IMR-90 (cell line): ENCODE results near the gene CLEC20A. TPM values are rescaled to one million over a fixed set of nuclear protein-coding genes. Genes with fewer than 3 reads are reported as not detected.

Experiments
- ATAC-seq: fragments of 200-7000 bp; cut with Tn5 transposase; 2 replicates; pipeline ENCODE4 v1.9.1; 2020; ENCODE audit warnings: low read depth, mild to moderate bottlenecking, moderate library complexity
- BruUV-seq: library from RNA; stranded (reverse); fragments of 400-500 nt; replicated peaks from 2 replicates; lab custom pipeline; 2021; lab: Mats Ljungman, UMichigan
- CTCF ChIA-PET: fragments of 300-600 bp; formaldehyde crosslinking; extraction: SDS; loops from one replicate; lab custom pipeline; 2021; ENCODE audit warnings: antibody characterized with exemption; lab: Yijun Ruan, JAX
- POLR2A ChIA-PET: fragments of 300-600 bp; sonication (Branson Sonifier 250); formaldehyde crosslinking; loops from one replicate; lab custom pipeline; 2022; ENCODE audit warnings: antibody characterized with exemption; ENCODE audit not compliant: unreplicated experiment; lab: Charles Lee
- DNase-seq: peaks from one replicate; pipeline ENCODE4 v3.0.0; 2013
- H2AFZ ChIP-seq: replicated peaks from 2 replicates; pipeline ENCODE3; 2013; ENCODE audit warnings: low read length, mild to moderate bottlenecking; ENCODE audit not compliant: poor library complexity
- H2AK5ac ChIP-seq: 2 replicates; pipeline ENCODE4 v1.6.1; 2013; ENCODE audit warnings: low read depth, low read length, inconsistent platforms
- H2AK9ac ChIP-seq: replicated peaks from 2 replicates; pipeline ENCODE3; 2013; ENCODE audit warnings: mild to moderate bottlenecking, low read depth, low read length, moderate library complexity; ENCODE audit not compliant: poor library complexity
- H2BK120ac ChIP-seq: 2 replicates; pipeline ENCODE4 v1.6.1; 2013; ENCODE audit warnings: low read depth, low read length, inconsistent platforms
- H2BK15ac ChIP-seq: 3 replicates; pipeline ENCODE4 v1.6.1; 2013; ENCODE audit warnings: low read depth, low read length, inconsistent platforms
- H2BK20ac ChIP-seq: 2 replicates; pipeline ENCODE4 v1.6.1; 2013; ENCODE audit warnings: low read depth, mild to moderate bottlenecking, inconsistent platforms, low read length, moderate library complexity
- H2BK5ac ChIP-seq: 2 replicates; pipeline ENCODE4 v1.6.1; 2013; ENCODE audit warnings: mild to moderate bottlenecking, low read depth, low read length, inconsistent platforms; ENCODE audit not compliant: poor library complexity, severe bottlenecking
- H3K14ac ChIP-seq: replicated peaks from 2 replicates; pipeline ENCODE4 v1.6.1; 2013; ENCODE audit warnings: low read depth, low read length, inconsistent platforms
- H3K18ac ChIP-seq: 2 replicates; pipeline ENCODE4 v1.6.1; 2013; ENCODE audit warnings: low read depth, low read length, control low read depth
- H3K23ac ChIP-seq: 2 replicates; pipeline ENCODE4 v1.6.1; 2013; ENCODE audit warnings: low read depth, low read length, inconsistent platforms
- H3K27ac ChIP-seq: 2 replicates; pipeline ENCODE4 v1.5.1; 2013; ENCODE audit warnings: mild to moderate bottlenecking, control low read depth, low read length; ENCODE audit not compliant: insufficient read depth
- H3K27me3 ChIP-seq: 2 replicates; pipeline ENCODE4 v1.6.1; 2013; ENCODE audit warnings: low read length; ENCODE audit not compliant: control insufficient read depth, insufficient read depth
- H3K36me3 ChIP-seq: 2 replicates; pipeline ENCODE4 v1.6.1; 2013; ENCODE audit warnings: low read length, mixed read lengths; ENCODE audit not compliant: control insufficient read depth, insufficient read depth
- H3K4ac ChIP-seq: 2 replicates; pipeline ENCODE4 v1.6.1; 2013; ENCODE audit warnings: low read depth, low read length, inconsistent platforms
- H3K4me1 ChIP-seq: 2 replicates; pipeline ENCODE4 v1.6.1; 2013; ENCODE audit warnings: low read length, mixed read lengths; ENCODE audit not compliant: control insufficient read depth, insufficient read depth
- H3K4me2 ChIP-seq: 2 replicates; pipeline ENCODE4 v1.6.1; 2013; ENCODE audit warnings: low read depth, mild to moderate bottlenecking, control low read depth, low read length, moderate library complexity
- H3K4me3 ChIP-seq: 2 replicates; pipeline ENCODE4 v1.5.1; 2013; ENCODE audit warnings: low read depth, mild to moderate bottlenecking, control low read depth, low read length, moderate library complexity; ENCODE audit not compliant: insufficient read depth
- H3K56ac ChIP-seq: 2 replicates; pipeline ENCODE4 v1.6.1; 2013; ENCODE audit warnings: low read length, inconsistent platforms; ENCODE audit not compliant: insufficient read depth; ENCODE audit errors: extremely low read depth
- H3K79me1 ChIP-seq, 2 experiments: 2 replicates each; pipeline ENCODE4 v1.6.1; 2013; ENCODE audit warnings: low read length in 2 of 2, inconsistent platforms in 1 of 2, low read depth in 1 of 2
- H3K9ac ChIP-seq: 2 replicates; pipeline ENCODE4 v1.6.1; 2013; ENCODE audit warnings: low read depth, low read length, control low read depth
- H3K9me1 ChIP-seq: 2 replicates; pipeline ENCODE4 v1.6.1; 2013; ENCODE audit warnings: low read length, inconsistent platforms; ENCODE audit not compliant: insufficient read depth
- H3K9me3 ChIP-seq: 2 replicates; pipeline ENCODE4 v1.6.1; 2013; ENCODE audit warnings: low read length; ENCODE audit not compliant: control insufficient read depth, insufficient read depth
- H4K20me1 ChIP-seq: 2 replicates; pipeline ENCODE4 v1.6.1; 2013; ENCODE audit warnings: low read length, inconsistent platforms; ENCODE audit not compliant: insufficient read depth
- H4K5ac ChIP-seq: 2 replicates; pipeline ENCODE4 v1.6.1; 2013; ENCODE audit warnings: mild to moderate bottlenecking, low read depth, low read length, control low read depth
- H4K8ac ChIP-seq, 2 experiments: 2 replicates each; pipeline ENCODE4 v1.6.1; 2013; ENCODE audit warnings: low read depth in 2 of 2, low read length in 2 of 2, control low read depth in 1 of 2, inconsistent platforms in 1 of 2
- H4K91ac ChIP-seq: 2 replicates; pipeline ENCODE4 v1.6.1; 2013; ENCODE audit warnings: low read depth, low read length, inconsistent platforms; ENCODE audit not compliant: insufficient read depth
- CHD1 ChIP-seq: IDR thresholded peaks from 2 replicates; pipeline ENCODE4 v1.6.1; 2012; ENCODE audit warnings: low read depth, low read length, improper control_type of control experiment
- ELK1 ChIP-seq: fragments of 150-350 bp; IDR thresholded peaks from 2 replicates; pipeline ENCODE4 v1.6.1; 2016; ENCODE audit warnings: low read depth, mild to moderate bottlenecking, low read length, moderate library complexity, borderline replicate concordance
- MAFK ChIP-seq: IDR thresholded peaks from 2 replicates; pipeline ENCODE4 v1.6.1; 2012; ENCODE audit warnings: low read depth, low read length, improper control_type of control experiment
- RAD21 ChIP-seq: IDR thresholded peaks from 2 replicates; pipeline ENCODE4 v1.6.1; 2012; ENCODE audit warnings: low read length, improper control_type of control experiment
- RFX5 ChIP-seq: IDR thresholded peaks from 2 replicates; pipeline ENCODE4 v1.8.0; 2012; ENCODE audit warnings: low read depth, mild to moderate bottlenecking, low read length, moderate library complexity
- WGBS, 2 experiments: methylation state at CpG; one replicate each; pipeline versions ENCODE4 v1.1.5 to v1.1.7; 2013; ENCODE audit warnings: missing lambda C conversion rate in 2 of 2; ENCODE audit not compliant: insufficient read length in 1 of 2; ENCODE audit errors: extremely low coverage in 2 of 2; 5-methylcytosine and 5-hydroxymethylcytosine counted together
- dilution Hi-C: fragments of 300-500 bp; cut with HindIII; formaldehyde crosslinking; loops from one replicate; pipeline ENCODE4 v1.14.3; 2018; ENCODE audit warnings: low sequenced_read_pairs; ENCODE audit not compliant: unreplicated experiment
- in situ Hi-C: fragments of 300-500 bp; cut with MboI; formaldehyde crosslinking; loops from 3 replicates; pipeline ENCODE4 v1.14.3; 2019; ENCODE audit warnings: low sequenced_read_pairs, inconsistent platforms, mixed read lengths
- intact Hi-C: fragments of 100-400 bp; cut with micrococcal nuclease; formaldehyde crosslinking; loops from 2 replicates; pipeline ENCODE4 v1.10.0; 2022
- polyA plus RNA-seq, 3 experiments: library from polyadenylated mRNA; depleted of rRNA; stranded (reverse); fragments of >200 nt; gene quantifications; 2 replicates each; pipeline ENCODE4 v1.2.3, GENCODE V29; 2012; ENCODE audit warnings: low replicate concordance in 1 of 3
- total RNA-seq: library from RNA; depleted of rRNA; stranded (reverse); fragments of >200 nt; gene quantifications from 2 replicates; pipeline ENCODE4 v1.2.3, GENCODE V29; 2012

Gene CLEC20A
- total and polyA plus RNA-seq, 2 of the 4 experiments (the other 2 are of a cell fraction), result not detected

- no peaks in the 10 kb centered on the region for H3K4me1 ChIP-seq
- H3K18ac ChIP-seq, result no peak overlapping the region
- H4K8ac ChIP-seq, result no peak overlapping the region
- no peak overlapping the region for H2BK20ac ChIP-seq
- no peak overlapping the region for H3K27ac ChIP-seq
- ATAC-seq (no peak), DNase-seq (no peak)
- intact Hi-C loops (no loop called here), in situ Hi-C loops (no loop called here), dilution Hi-C loops (no loop called here)
- peaks cover 2% of the 10 kb centered on the region; the same call in 1 of the 2 replicates for H3K36me3 ChIP-seq
- no peak overlapping the region for H4K5ac ChIP-seq
- H3K79me1 ChIP-seq, result no peaks in the 10 kb centered on the region
- no peak overlapping the region for H2BK120ac ChIP-seq
- H3K9ac ChIP-seq, result no peak overlapping the region
- no peak overlapping the region for H3K4me2 ChIP-seq
- H2BK15ac ChIP-seq, result no peak overlapping the region
- no peaks in the 10 kb centered on the region for H4K20me1 ChIP-seq
- H3K9me3 ChIP-seq, result no peaks in the 10 kb centered on the region
- no peak overlapping the region for H2AFZ ChIP-seq
- no peak overlapping the region for H3K4ac ChIP-seq
- TF ChIP-seq MAFK, result no peak
- no peak for TF ChIP-seq CHD1
- no peak for TF ChIP-seq RFX5
- TF ChIP-seq RAD21, result no peak
- no peak for TF ChIP-seq ELK1
- H2BK5ac ChIP-seq, result no peak overlapping the region
- no TSS peak for BruUV-seq
- H3K9me1 ChIP-seq, result no peaks in the 10 kb centered on the region
- H2AK9ac ChIP-seq, result no peak overlapping the region
- H3K56ac ChIP-seq, result no peak overlapping the region
- WGBS, 2 experiments, result 90% methylated on average over 2 of the region's 5 CpGs; no CpG with 5 or more reads in 1 of the 2 experiments
- peaks cover 2% of the 10 kb centered on the region; the same call in 1 of the 2 replicates for H3K27me3 ChIP-seq
- H3K4me3 ChIP-seq, result no peak overlapping the region
- no peak overlapping the region for H3K14ac ChIP-seq
- H4K91ac ChIP-seq, result no peak overlapping the region
- ChIA-PET CTCF (no interaction called here), POLR2A (no interaction called here)
- no peak overlapping the region for H2AK5ac ChIP-seq
- no peak overlapping the region for H3K23ac ChIP-seq
Observed at GRCh38 chr1:178483251-178483957, 13.4 kb downstream of the CLEC20A start.
